WTC11 (cell line): Measurements from ENCODE around the gene CCDC181.

Experiments used
- ATF2 ChIP-seq: sonication (generic); formaldehyde crosslinking; IDR thresholded peaks from 2 replicates; pipeline ENCODE4 v1.8.1; 2022; ENCODE audit warnings: low read depth, missing genetic modification reagents, borderline replicate concordance
- CBFB ChIP-seq: sonication (generic); formaldehyde crosslinking; IDR thresholded peaks from 2 replicates; pipeline ENCODE4 v1.8.1; 2022; ENCODE audit warnings: mild to moderate bottlenecking, low read depth, missing genetic modification reagents
- CREM ChIP-seq: sonication (generic); formaldehyde crosslinking; IDR thresholded peaks from 2 replicates; pipeline ENCODE4 v1.8.1; 2022; ENCODE audit warnings: mild to moderate bottlenecking, missing genetic modification reagents, moderate library complexity
- CTCF ChIP-seq: fragments of 200-600 bp; IDR thresholded peaks from 2 replicates; pipeline ENCODE4 v1.8.0; 2022; ENCODE audit warnings: antibody characterized with exemption
- ESRRA ChIP-seq: sonication (generic); formaldehyde crosslinking; IDR thresholded peaks from 2 replicates; pipeline ENCODE4 v1.8.1; 2022; ENCODE audit warnings: mild to moderate bottlenecking, missing genetic modification reagents, borderline replicate concordance
- FOXJ3 ChIP-seq: sonication (generic); formaldehyde crosslinking; IDR thresholded peaks from 2 replicates; pipeline ENCODE4 v1.9.0; 2021; ENCODE audit warnings: missing genetic modification reagents, mild to moderate bottlenecking, borderline replicate concordance
- GTF2I ChIP-seq: fragments of 250-450 bp; sonication (Bioruptor Pico); conservative IDR thresholded peaks from 2 replicates; pipeline ENCODE4 v1.4.0; 2021; ENCODE audit warnings: mild to moderate bottlenecking
- JUN ChIP-seq: sonication (generic); formaldehyde crosslinking; IDR thresholded peaks from 2 replicates; pipeline ENCODE4 v1.8.0; 2023; ENCODE audit warnings: mild to moderate bottlenecking, missing genetic modification reagents
- SP1 ChIP-seq: sonication (generic); formaldehyde crosslinking; conservative IDR thresholded peaks from 2 replicates; pipeline ENCODE4 v1.8.1; 2022; ENCODE audit warnings: missing genetic modification reagents
- TP53 ChIP-seq: sonication (generic); formaldehyde crosslinking; IDR thresholded peaks from 2 replicates; pipeline ENCODE4 v1.8.1; 2023; ENCODE audit warnings: mild to moderate bottlenecking, missing genetic modification reagents
- ZNF121 ChIP-seq: sonication (generic); formaldehyde crosslinking; IDR thresholded peaks from 2 replicates; pipeline ENCODE4 v1.8.0; 2023; ENCODE audit warnings: missing genetic modification reagents
- ZNF317 ChIP-seq: sonication (generic); formaldehyde crosslinking; IDR thresholded peaks from 2 replicates; pipeline ENCODE4 v1.8.1; 2023; ENCODE audit warnings: low read depth, mild to moderate bottlenecking, moderate library complexity, missing genetic modification reagents, borderline replicate concordance
- TF ChIP-seq, protein P1 (sequence below): fragments of 250-450 bp; sonication (Bioruptor Pico); IDR thresholded peaks from 2 replicates; pipeline ENCODE4 v2.1.2; 2022; ENCODE audit warnings: mild to moderate bottlenecking, moderate library complexity

- TF ChIP-seq ESRRA (no peak), CREM (CRISPR knock-in tag) (no peak), CTCF (no peak), GTF2I (CRISPR knock-in tag) (no peak), ZNF317 (CRISPR knock-in tag) (no peak), SP1 (no peak), ZNF121 (CRISPR knock-in tag) (no peak), JUN (no peak), ATF2 (CRISPR knock-in tag) (no peak), FOXJ3 (CRISPR knock-in tag) (no peak), CBFB (CRISPR knock-in tag) (no peak), TP53 (no peak)
- TF ChIP-seq, protein P1, sequence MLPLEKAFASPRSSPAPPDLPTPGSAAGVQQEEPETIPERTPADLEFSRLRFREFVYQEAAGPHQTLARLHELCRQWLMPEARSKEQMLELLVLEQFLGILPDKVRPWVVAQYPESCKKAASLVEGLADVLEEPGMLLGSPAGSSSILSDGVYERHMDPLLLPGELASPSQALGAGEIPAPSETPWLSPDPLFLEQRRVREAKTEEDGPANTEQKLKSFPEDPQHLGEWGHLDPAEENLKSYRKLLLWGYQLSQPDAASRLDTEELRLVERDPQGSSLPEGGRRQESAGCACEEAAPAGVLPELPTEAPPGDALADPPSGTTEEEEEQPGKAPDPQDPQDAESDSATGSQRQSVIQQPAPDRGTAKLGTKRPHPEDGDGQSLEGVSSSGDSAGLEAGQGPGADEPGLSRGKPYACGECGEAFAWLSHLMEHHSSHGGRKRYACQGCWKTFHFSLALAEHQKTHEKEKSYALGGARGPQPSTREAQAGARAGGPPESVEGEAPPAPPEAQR (CRISPR knock-in tag): no peak
These were observed 39.3 kb upstream of the CCDC181 start for GRCh38 chr1:169466259-169467230.
